Ectodermal cell (in vitro differentiated cells): Measurements from ENCODE around the gene CXCL10.
"Not testable (repeated sequence)": the region's sequence is repeated elsewhere in the genome, so short reads cannot be mapped to it uniquely, and the experiment has no call there.

Experiments
- H3K27ac ChIP-seq: 2 replicates; pipeline ENCODE4 v1.7.0; 2013; ENCODE audit warnings: mild to moderate bottlenecking, low read depth, low read length; ENCODE audit not compliant: insufficient read depth, poor library complexity, severe bottlenecking
- H3K27me3 ChIP-seq: 2 replicates; pipeline ENCODE4 v1.7.0; 2013; ENCODE audit warnings: mild to moderate bottlenecking, low read length; ENCODE audit not compliant: insufficient read depth, control insufficient read depth, poor library complexity, severe bottlenecking
- H3K36me3 ChIP-seq: one replicate; pipeline ENCODE4 v1.7.0; 2013; ENCODE audit warnings: low read length; ENCODE audit not compliant: control insufficient read depth, insufficient read depth
- H3K4me1 ChIP-seq: one replicate; pipeline ENCODE4 v1.7.0; 2013; ENCODE audit warnings: low read length; ENCODE audit not compliant: control insufficient read depth, insufficient read depth
- H3K4me3 ChIP-seq: 2 replicates; pipeline ENCODE4 v1.7.0; 2013; ENCODE audit warnings: low read depth, low read length, control low read depth; ENCODE audit not compliant: insufficient read depth
- H3K9me3 ChIP-seq: 2 replicates; pipeline ENCODE4 v1.7.0; 2013; ENCODE audit warnings: mild to moderate bottlenecking, low read length, moderate library complexity; ENCODE audit not compliant: control insufficient read depth
- WGBS, 2 experiments: methylation state at CpG; one replicate each; pipeline ENCODE4 v1.1.7; 2013; ENCODE audit warnings: missing lambda C conversion rate in 2 of 2; 5-methylcytosine and 5-hydroxymethylcytosine counted together

The CXCL10 gene

DNA sequence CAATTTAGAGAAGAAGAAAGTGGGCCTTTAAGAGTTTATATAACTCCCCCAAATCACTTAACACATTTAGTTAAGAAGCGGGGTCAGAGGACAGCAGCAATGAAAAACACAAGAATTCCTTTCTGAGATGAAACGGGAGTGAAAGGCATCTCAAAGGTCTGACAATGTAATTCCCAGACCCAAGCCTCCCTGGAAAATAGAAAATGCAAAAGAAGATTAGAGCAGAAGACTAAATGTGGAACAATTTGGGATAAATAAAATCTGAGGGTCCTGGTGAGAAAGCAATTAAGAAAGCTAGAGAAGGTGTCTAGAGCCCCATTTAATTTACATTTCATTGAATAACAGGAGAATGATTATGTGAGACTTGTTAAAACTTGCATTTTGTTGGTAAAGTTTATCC lies 32.1 kb upstream of the CXCL10 start:
- no peaks in the 10 kb centered on the region for H3K9me3 ChIP-seq
- no peak overlapping the region for H3K4me3 ChIP-seq
- no peaks in the 10 kb centered on the region for H3K36me3 ChIP-seq
- no peak overlapping the region for H3K27ac ChIP-seq
- peaks cover 4% of the 10 kb centered on the region for H3K4me1 ChIP-seq
- WGBS, 2 experiments, result 46 to 49% methylated on average over 2 of the region's 2 CpGs
- H3K27me3 ChIP-seq, result no peaks in the 10 kb centered on the region

GRCh38 chr4:76055016-76055415 lies 31.7 kb upstream of the CXCL10 start:
- WGBS, 2 experiments, result 97% methylated on average over 2 of the region's 2 CpGs
- Histone ChIP-seq H3K27ac (no peak overlapping the region), H3K4me1 (peaks cover 4% of the 10 kb centered on the region), H3K4me3 (no peak overlapping the region), H3K27me3 (no peaks in the 10 kb centered on the region), H3K36me3 (no peaks in the 10 kb centered on the region), H3K9me3 (no peaks in the 10 kb centered on the region)

DNA sequence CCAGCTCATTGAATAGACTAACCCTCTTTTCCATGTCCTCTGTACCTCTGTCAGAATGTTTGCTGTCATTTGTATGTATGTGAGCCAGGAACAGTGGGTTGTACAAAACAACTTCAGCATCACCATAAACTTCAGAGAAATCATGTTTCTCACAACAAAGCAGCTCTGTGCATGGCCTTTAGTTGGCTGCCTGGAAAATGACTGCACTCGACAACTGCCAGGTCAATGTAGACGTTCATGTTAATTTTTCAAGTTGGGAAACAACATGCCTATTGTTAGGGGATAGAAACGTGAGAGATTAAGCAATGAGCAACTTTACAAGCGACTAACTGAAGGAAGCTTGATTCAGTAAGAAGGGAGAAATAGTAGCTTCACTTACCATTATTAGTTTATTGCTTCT lies 30.4 kb upstream of the CXCL10 start:
- 36 to 51% methylated on average over 4 of the region's 4 CpGs for WGBS, 2 experiments
- H3K27me3 ChIP-seq, result no peaks in the 10 kb centered on the region
- H3K4me1 ChIP-seq, result peaks cover 4% of the 10 kb centered on the region
- H3K9me3 ChIP-seq, result no peaks in the 10 kb centered on the region
- H3K36me3 ChIP-seq, result no peaks in the 10 kb centered on the region
- no peak overlapping the region for H3K27ac ChIP-seq
- no peak overlapping the region for H3K4me3 ChIP-seq

DNA sequence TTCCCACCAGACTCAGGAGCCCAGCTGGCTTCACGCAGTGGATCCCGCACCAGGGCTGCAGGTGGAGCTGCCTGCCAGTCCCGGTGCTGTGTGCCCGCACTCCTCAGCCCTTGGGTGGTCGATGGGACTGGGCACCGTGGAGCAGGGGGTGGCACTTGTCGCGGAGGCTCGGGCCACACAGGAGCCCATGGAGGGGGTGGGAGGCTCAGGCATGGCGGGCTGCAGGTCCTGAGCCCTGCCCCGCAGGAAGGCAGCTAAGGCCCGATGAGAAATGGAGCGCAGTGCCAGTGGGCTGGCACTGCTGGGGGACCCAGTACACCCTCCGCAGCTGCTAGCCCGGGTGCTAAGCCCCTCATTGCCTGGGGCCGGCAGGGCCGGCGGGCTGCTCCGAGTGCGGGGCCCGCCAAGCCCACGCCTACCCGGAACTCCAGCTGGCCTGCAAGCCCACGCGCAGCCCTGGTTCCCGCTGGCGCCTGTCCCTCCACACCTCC lies 27.3 kb upstream of the CXCL10 start:
- H3K36me3 ChIP-seq, H3K27me3 ChIP-seq, H3K4me1 ChIP-seq, H3K27ac ChIP-seq, H3K4me3 ChIP-seq, H3K9me3 ChIP-seq: not testable (repeated sequence)
- 89 to 91% methylated on average over 27 of the region's 27 CpGs for WGBS, 2 experiments

- not testable (repeated sequence) for H3K9me3 ChIP-seq, H3K4me1 ChIP-seq, H3K27me3 ChIP-seq, H3K4me3 ChIP-seq, H3K27ac ChIP-seq, H3K36me3 ChIP-seq
- 93 to 94% methylated on average over 16 to 17 of the region's 17 CpGs for WGBS, 2 experiments
These were observed 26.6 kb upstream of the CXCL10 start for GRCh38 chr4:76049860-76050416.

GRCh38 chr4:76044686-76045085 lies 21.4 kb upstream of the CXCL10 start:
- H3K4me3 ChIP-seq, H3K9me3 ChIP-seq, H3K27ac ChIP-seq, H3K27me3 ChIP-seq, H3K36me3 ChIP-seq, H3K4me1 ChIP-seq: not testable (repeated sequence)
- 90 to 96% methylated on average over 3 to 4 of the region's 4 CpGs for WGBS, 2 experiments

DNA sequence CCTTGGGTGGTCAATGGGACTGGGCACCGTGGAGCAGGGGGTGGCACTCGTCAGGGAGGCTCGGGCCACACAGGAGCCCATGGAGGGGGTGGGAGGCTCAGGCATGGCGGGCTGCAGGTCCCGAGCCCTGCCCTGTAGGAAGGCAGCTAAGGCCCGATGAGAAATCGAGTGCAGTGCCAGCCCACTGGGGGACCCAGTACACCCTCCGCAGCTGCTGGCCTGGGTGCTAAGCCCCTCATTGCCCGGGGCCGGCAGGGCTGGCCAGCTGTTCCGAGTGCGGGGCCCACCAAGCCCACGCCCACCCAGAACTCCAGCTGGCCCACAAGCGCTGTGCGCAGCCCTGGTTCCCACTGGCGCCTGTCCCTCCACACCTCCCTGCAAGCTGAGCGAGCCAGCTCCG lies 20.0 kb upstream of the CXCL10 start:
- H3K4me1 ChIP-seq, H3K9me3 ChIP-seq, H3K27ac ChIP-seq, H3K27me3 ChIP-seq, H3K4me3 ChIP-seq, H3K36me3 ChIP-seq: not testable (repeated sequence)
- WGBS, 2 experiments, result 95 to 97% methylated on average over 18 of the region's 18 CpGs

DNA sequence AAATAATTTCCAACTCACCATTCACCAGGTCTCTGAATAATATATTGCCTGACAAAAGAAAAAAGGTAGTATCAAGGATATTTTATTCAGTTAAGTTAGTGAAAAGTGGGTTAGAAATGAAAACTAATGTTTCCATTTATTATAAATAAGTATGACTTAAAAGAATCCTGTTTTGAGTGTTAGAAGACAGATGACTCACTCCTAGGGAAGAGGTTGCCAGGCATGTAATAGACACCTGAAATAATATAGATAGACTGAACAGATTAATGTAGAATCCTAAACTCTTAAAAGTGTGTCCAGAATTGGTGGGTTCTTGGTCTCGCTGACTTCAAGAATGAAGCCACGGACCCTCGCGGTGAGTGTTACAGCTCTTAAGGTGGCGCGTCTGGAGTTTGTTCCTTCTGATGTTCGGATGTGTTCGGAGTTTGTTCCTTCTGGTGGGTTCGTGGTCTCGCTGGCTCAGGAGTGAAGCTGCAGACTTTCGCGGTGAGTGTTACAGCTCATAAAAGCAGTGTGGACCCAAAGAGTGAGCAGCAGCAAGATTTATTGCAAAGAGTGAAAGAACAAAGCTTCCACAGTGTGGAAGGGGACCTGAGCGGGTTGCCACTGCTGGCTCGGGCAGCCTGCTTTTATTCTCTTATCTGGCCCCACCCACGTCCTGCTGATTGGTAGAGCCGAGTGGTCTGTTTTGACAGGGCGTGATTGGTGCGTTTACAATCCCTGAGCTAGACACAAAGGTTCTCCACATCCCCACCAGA lies 19.1 kb upstream of the CXCL10 start:
- H3K27ac ChIP-seq, H3K27me3 ChIP-seq, H3K9me3 ChIP-seq, H3K36me3 ChIP-seq, H3K4me1 ChIP-seq, H3K4me3 ChIP-seq: not testable (repeated sequence)
- 93 to 94% methylated on average over 12 to 15 of the region's 18 CpGs for WGBS, 2 experiments

DNA sequence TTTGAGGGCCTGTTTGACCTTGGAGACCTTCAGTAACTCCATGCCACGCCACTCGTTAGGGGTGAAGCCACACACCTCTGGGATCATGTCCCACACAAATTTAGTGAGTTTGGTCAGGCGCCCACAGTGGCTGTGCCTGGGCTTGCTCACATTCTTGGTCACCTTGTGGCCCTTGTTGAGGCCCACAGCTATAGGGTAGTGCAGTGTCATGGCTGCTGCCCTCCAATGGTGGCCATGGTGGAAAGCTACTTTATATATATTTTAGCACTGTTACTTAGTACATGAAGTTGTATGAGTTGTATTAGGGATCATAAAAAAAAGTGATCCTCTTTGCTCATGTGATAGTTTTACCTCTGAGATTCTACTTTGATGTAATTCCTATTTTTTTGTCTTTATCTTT lies 13.6 kb upstream of the CXCL10 start:
- Histone ChIP-seq H3K36me3 (no peaks in the 10 kb centered on the region), H3K9me3 (no peaks in the 10 kb centered on the region), H3K27me3 (no peaks in the 10 kb centered on the region), H3K4me3 (no peak overlapping the region), H3K4me1 (no peaks in the 10 kb centered on the region), H3K27ac (no peak overlapping the region)
- WGBS, 2 experiments, result 94 to 96% methylated on average over 3 of the region's 3 CpGs

DNA sequence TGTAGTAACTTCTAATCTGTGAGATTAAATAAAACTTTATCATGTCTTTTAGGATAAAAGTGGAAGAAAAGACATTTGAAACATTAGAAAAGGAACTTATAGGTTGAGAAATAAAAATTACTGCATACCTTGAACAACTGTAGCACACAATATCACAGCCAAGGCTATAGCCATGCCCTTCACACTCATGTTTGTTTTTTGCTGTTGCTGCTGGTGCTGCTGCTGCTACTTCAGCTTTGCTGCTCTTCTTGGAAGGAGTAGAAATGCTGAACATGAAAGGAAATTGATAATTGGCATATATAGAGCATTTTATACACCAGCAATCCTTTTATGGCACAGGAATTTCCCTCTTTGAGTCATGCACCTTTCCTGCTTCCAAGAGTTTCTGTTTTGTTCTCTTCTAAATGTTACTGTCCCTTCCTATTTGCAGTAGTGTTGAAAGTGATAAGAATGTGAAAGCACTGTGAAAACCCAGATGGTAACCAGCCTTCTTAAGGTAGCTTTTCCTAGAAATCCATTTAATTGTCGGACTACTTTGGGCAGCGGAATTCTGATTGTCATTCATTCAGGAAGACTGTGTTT lies 12.6 kb upstream of the CXCL10 start, which contains the start of gene CXCL11:
Gene CXCL11 (minus strand): TSS at position 272 of the 582 bp plus-strand sequence. CDS start 83 bp downstream, at position 189.
- no peak within 1 kb of the TSS for H3K4me3 ChIP-seq
- WGBS, 2 experiments, result 95 to 100% methylated on average over 2 of the region's 2 CpGs
- H3K27ac ChIP-seq, result no peak within 1 kb of the TSS
- no peaks in the 10 kb centered on the region for H3K36me3 ChIP-seq
- H3K9me3 ChIP-seq, result no peaks in the 10 kb centered on the region
- H3K4me1 ChIP-seq, result no peaks in the 10 kb centered on the region
- no peaks in the 10 kb centered on the region for H3K27me3 ChIP-seq
